ENCODE results near the gene ZBTB3.

ZBTB3 gene

GRCh38 chr11:62727165-62727871 lies 26.6 kb downstream of the ZBTB3 start, which contains the start of gene HNRNPUL2 (continued):
- peak; percentile 79; the same call in 1 of the 2 replicates for TF ChIP-seq ZNF324 (tag by site-specific recombination; IDR thresholded peaks at IDR 0.05)
- no peak for TF ChIP-seq ZNF645 (tag by site-specific recombination; IDR thresholded peaks at IDR 0.05)
- no peak; the same call in none of the 2 replicates for TF ChIP-seq ZFHX2 (tag by site-specific recombination; conservative IDR thresholded peaks at IDR 0.05)
- no peak for TF ChIP-seq ZNF239 (tag by site-specific recombination; IDR thresholded peaks at IDR 0.05)
- TF ChIP-seq ZNF221 (tag by site-specific recombination; IDR thresholded peaks at IDR 0.05; ENCODE audit: borderline replicate concordance), result no peak
- TF ChIP-seq AEBP2 (tag by site-specific recombination; IDR thresholded peaks at IDR 0.05; ENCODE audit: borderline replicate concordance), result no peak
- no peak; the same call in 1 of the 2 replicates for TF ChIP-seq OSR2 (tag by site-specific recombination; IDR thresholded peaks at IDR 0.05)
- no peak for TF ChIP-seq ZNF155 (tag by site-specific recombination; IDR thresholded peaks at IDR 0.05)
- no peak for TF ChIP-seq ZNF121 (tag by site-specific recombination; IDR thresholded peaks at IDR 0.05)
- no peak for TF ChIP-seq ZNF670 (tag by site-specific recombination; IDR thresholded peaks at IDR 0.05; ENCODE audit: low read depth)
- TF ChIP-seq ZNF394 (tag by site-specific recombination; IDR thresholded peaks at IDR 0.05; ENCODE audit: borderline replicate concordance), result no peak
- TF ChIP-seq ZNF624 (tag by site-specific recombination; IDR thresholded peaks at IDR 0.05), result no peak
- TF ChIP-seq ZNF621 (tag by site-specific recombination; IDR thresholded peaks at IDR 0.05), result no peak
- no peak for TF ChIP-seq ZNF664 (tag by site-specific recombination; IDR thresholded peaks at IDR 0.05)
- TF ChIP-seq REST (tag by site-specific recombination; IDR thresholded peaks at IDR 0.05), result no peak
- no peak for TF ChIP-seq ZNF701 (tag by site-specific recombination; IDR thresholded peaks at IDR 0.05)
- TF ChIP-seq GLI2 (tag by site-specific recombination; IDR thresholded peaks at IDR 0.05; ENCODE audit: borderline replicate concordance, low read depth), result no peak
- no peak for TF ChIP-seq ZNF211 (tag by site-specific recombination; IDR thresholded peaks at IDR 0.05; ENCODE audit: low read depth)
- peak; percentile 51; the same call in 1 of the 2 replicates for TF ChIP-seq TRIM28 (IDR thresholded peaks at IDR 0.05; ENCODE audit: borderline replicate concordance, low read length)
- TF ChIP-seq KLF9 (tag by site-specific recombination; IDR thresholded peaks at IDR 0.05; ENCODE audit: low read depth), result no peak
- no peak for TF ChIP-seq ZNF555 (tag by site-specific recombination; conservative IDR thresholded peaks at IDR 0.05)
- peak; percentile 35; the same call in 1 of the 2 replicates for TF ChIP-seq ZBTB48 (tag by site-specific recombination; IDR thresholded peaks at IDR 0.05)
- no peak for TF ChIP-seq ZFP41 (tag by site-specific recombination; IDR thresholded peaks at IDR 0.05; ENCODE audit: borderline replicate concordance)
- TF ChIP-seq ZNF404 (tag by site-specific recombination; IDR thresholded peaks at IDR 0.05), result no peak
- TF ChIP-seq ZNF16 (tag by site-specific recombination; IDR thresholded peaks at IDR 0.05; ENCODE audit: low read depth), result no peak
- no peak for TF ChIP-seq ZSCAN4 (tag by site-specific recombination; IDR thresholded peaks at IDR 0.05)
- no peak for TF ChIP-seq MEIS1 (CRISPR knock-in tag; IDR thresholded peaks at IDR 0.05; ENCODE audit: borderline replicate concordance)
- TF ChIP-seq SP2 (tag by site-specific recombination; IDR thresholded peaks at IDR 0.05), result peak; percentile 74
- no peak for TF ChIP-seq SALL2 (tag by site-specific recombination; IDR thresholded peaks at IDR 0.05; ENCODE audit: borderline replicate concordance)
- TF ChIP-seq REPIN1 (tag by site-specific recombination; IDR thresholded peaks at IDR 0.05; ENCODE audit: low read depth), result no peak
- TF ChIP-seq ZNF362 (tag by site-specific recombination; IDR thresholded peaks at IDR 0.05), result no peak

Measured in HEK293 (cell line).